ENCODE results near the gene SNCB. TPM values are rescaled to one million over a fixed set of nuclear protein-coding genes. Genes with fewer than 3 reads are reported as not detected.

The SNCB gene
- total and polyA plus RNA-seq, 2 donors (not counting 1 experiment from before 2014, with no cell fraction given): 0.17 to 0.22 TPM

DNA sequence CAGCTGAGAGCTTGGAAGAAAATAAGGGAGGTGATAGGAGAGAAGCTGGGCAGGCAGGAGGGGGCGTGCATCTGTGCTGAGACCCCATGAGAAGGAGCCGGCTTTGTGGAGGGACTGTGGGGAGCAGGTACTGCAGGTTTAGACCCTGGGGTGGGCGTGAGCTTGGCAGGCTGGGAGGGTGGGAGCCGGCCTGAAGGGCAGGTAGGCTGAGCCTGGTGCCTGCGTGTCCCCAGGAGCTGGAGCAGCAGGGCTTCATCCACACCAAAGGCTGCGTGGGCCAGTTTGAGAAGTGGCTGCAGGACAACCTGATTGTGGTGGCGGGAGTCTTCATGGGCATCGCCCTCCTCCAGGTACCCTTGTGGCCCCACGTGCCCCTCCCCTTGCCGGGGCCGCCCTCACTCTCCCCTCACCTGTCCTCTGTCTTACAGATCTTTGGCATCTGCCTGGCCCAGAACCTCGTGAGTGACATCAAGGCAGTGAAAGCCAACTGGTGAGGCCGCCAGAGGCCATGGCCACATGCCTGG lies 26.2 kb upstream of the SNCB start:
- Histone ChIP-seq H3K27ac (ENCODE audit: insufficient read depth, low read length) (no peak overlapping the region), H3K79me2 (ENCODE audit: control insufficient read depth, insufficient read depth, low read length) (no peaks in the 10 kb centered on the region), H4K20me1 (ENCODE audit: control insufficient read depth, extremely low read depth, insufficient read depth, low read length) (no peaks in the 10 kb centered on the region), H3K4me1 (ENCODE audit: control insufficient read depth, extremely low read depth, insufficient read depth, low read length) (peaks cover 6% of the 10 kb centered on the region), H3K4me2 (ENCODE audit: extremely low read depth, insufficient read depth, low read length) (no peak overlapping the region), H3K9ac (ENCODE audit: insufficient read depth, low read length) (no peak overlapping the region), H3K36me3 (ENCODE audit: control insufficient read depth, insufficient read depth, low read length) (peaks cover 4% of the 10 kb centered on the region), H3K27me3 (ENCODE audit: control insufficient read depth, insufficient read depth, low read length) (no peaks in the 10 kb centered on the region), H3K4me3 (replicated peaks in 1 of 4; ENCODE audit: control extremely low read depth in 1 of 4, insufficient read depth in 1 of 4, low read depth in 3 of 4, low read length in 4 of 4) (no peak overlapping the region), H2AFZ (ENCODE audit: low read length) (no peak overlapping the region), H3K9me3 (ENCODE audit: control insufficient read depth, insufficient read depth, low read depth, low read length) (no peaks in the 10 kb centered on the region)
- no peak for TF ChIP-seq EZH2 (IDR thresholded peaks at IDR 0.05; ENCODE audit: low read length, missing control alignments)
- TF ChIP-seq, protein P1, sequence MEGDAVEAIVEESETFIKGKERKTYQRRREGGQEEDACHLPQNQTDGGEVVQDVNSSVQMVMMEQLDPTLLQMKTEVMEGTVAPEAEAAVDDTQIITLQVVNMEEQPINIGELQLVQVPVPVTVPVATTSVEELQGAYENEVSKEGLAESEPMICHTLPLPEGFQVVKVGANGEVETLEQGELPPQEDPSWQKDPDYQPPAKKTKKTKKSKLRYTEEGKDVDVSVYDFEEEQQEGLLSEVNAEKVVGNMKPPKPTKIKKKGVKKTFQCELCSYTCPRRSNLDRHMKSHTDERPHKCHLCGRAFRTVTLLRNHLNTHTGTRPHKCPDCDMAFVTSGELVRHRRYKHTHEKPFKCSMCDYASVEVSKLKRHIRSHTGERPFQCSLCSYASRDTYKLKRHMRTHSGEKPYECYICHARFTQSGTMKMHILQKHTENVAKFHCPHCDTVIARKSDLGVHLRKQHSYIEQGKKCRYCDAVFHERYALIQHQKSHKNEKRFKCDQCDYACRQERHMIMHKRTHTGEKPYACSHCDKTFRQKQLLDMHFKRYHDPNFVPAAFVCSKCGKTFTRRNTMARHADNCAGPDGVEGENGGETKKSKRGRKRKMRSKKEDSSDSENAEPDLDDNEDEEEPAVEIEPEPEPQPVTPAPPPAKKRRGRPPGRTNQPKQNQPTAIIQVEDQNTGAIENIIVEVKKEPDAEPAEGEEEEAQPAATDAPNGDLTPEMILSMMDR (conservative IDR thresholded peaks at IDR 0.05 in 1 of 2, IDR thresholded peaks at IDR 0.05 in 1 of 2; ENCODE audit: low read depth in 1 of 2, low read length in 2 of 2): no peak
- no peak for DNase-seq (ENCODE audit: low read depth in 2 of 2)

DNA sequence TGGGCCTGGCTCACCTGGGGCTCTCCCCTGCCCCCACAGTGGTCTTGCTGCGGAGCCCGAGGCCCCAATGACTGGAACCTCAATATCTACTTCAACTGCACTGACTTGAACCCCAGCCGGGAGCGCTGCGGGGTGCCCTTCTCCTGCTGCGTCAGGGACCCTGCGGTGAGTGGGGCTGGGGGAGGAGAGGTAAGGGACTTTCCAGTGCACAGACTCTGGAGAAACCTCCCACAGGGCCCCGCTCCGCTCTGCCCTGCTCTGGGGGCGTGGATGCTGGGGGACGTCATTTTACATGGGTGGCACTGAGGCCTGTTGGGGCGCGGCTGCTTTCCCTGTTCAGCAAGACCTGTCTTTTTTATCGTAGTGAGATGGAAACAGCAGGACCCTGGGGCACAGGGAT lies 24.5 kb upstream of the SNCB start:
- DNase-seq (ENCODE audit: low read depth in 2 of 2): no peak
- peaks cover 6% of the 10 kb centered on the region for H3K4me1 ChIP-seq (ENCODE audit: control insufficient read depth, extremely low read depth, insufficient read depth, low read length)

DNA sequence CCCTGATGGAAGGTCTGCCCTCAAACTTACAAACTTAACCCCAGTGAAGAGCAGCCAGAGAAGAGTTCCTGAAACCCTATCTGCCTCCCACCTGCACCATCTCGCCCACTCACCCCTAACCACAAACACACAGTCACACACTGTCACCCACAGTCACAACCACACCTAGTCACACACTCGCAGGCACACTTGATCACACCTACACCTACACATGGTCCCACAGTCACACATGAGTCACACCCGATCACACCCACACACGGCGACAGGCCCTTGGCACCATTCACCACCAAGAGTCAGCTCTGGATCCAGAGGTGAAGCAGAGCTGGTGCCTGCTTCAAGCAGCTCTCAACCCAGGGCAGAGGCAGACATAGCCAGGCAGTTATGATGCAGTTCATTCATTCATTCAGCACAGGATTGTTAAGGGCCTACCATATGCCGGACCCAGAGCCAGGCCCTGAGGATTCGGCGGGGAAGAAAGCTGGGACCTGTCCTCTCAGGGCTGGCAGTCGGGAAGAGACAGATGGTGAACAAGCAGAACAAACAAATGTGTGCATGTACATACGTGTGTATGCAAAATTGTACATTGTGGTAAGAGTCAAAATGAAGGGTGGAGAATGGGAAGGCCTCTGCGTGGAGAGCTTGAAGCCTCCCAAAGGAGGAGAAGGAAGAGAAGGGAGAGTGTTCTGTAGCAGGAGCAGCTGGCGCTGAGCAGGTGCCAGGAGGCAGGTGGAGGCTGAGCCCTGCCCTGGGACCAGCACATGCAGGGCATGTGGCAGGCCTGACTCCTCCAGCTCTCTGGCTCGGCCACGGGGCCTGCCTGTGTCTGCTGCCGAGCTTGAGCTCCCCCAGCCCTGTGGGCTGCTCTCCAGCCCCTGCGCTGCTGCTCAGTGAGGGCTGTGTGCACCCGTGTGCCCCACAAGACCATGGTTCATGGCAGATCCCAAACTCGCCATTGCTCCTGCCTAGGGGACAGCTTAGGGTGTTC lies 23.4 kb upstream of the SNCB start:
- H3K79me2 ChIP-seq (ENCODE audit: control insufficient read depth, insufficient read depth, low read length): peaks cover 5% of the 10 kb centered on the region
- no peak for TF ChIP-seq EZH2 (IDR thresholded peaks at IDR 0.05; ENCODE audit: low read length, missing control alignments)
- TF ChIP-seq, protein P1 (conservative IDR thresholded peaks at IDR 0.05 in 1 of 2, IDR thresholded peaks at IDR 0.05 in 1 of 2; ENCODE audit: low read depth in 1 of 2, low read length in 2 of 2): no peak
- H3K4me3 ChIP-seq (replicated peaks in 1 of 4; ENCODE audit: control extremely low read depth in 1 of 4, insufficient read depth in 1 of 4, low read depth in 3 of 4, low read length in 4 of 4): no peak overlapping the region
- no peak overlapping the region for H3K4me2 ChIP-seq (ENCODE audit: extremely low read depth, insufficient read depth, low read length)
- H3K4me1 ChIP-seq (ENCODE audit: control insufficient read depth, extremely low read depth, insufficient read depth, low read length): peaks cover 5% of the 10 kb centered on the region
- no peak overlapping the region for H3K9ac ChIP-seq (ENCODE audit: insufficient read depth, low read length)
- no peak overlapping the region for H2AFZ ChIP-seq (ENCODE audit: low read length)
- H3K9me3 ChIP-seq (ENCODE audit: control insufficient read depth, insufficient read depth, low read depth, low read length): no peaks in the 10 kb centered on the region
- no peaks in the 10 kb centered on the region for H4K20me1 ChIP-seq (ENCODE audit: control insufficient read depth, extremely low read depth, insufficient read depth, low read length)
- H3K27ac ChIP-seq (ENCODE audit: insufficient read depth, low read length): no peak overlapping the region
- peak in 1 of 2 donors; percentile 30 for DNase-seq (ENCODE audit: low read depth in 2 of 2)
- H3K27me3 ChIP-seq (ENCODE audit: control insufficient read depth, insufficient read depth, low read length): no peaks in the 10 kb centered on the region
- H3K36me3 ChIP-seq (ENCODE audit: control insufficient read depth, insufficient read depth, low read length): peaks cover 4% of the 10 kb centered on the region

More for the DNA sequence above, 24.5 kb upstream of the SNCB start:
- H3K79me2 ChIP-seq (ENCODE audit: control insufficient read depth, insufficient read depth, low read length): peaks cover 2% of the 10 kb centered on the region
- H3K27me3 ChIP-seq (ENCODE audit: control insufficient read depth, insufficient read depth, low read length): no peaks in the 10 kb centered on the region
- H3K9me3 ChIP-seq (ENCODE audit: control insufficient read depth, insufficient read depth, low read depth, low read length): no peaks in the 10 kb centered on the region
- H3K27ac ChIP-seq (ENCODE audit: insufficient read depth, low read length): no peak overlapping the region
- H3K4me3 ChIP-seq (replicated peaks in 1 of 4; ENCODE audit: control extremely low read depth in 1 of 4, insufficient read depth in 1 of 4, low read depth in 3 of 4, low read length in 4 of 4): no peak overlapping the region
- no peaks in the 10 kb centered on the region for H4K20me1 ChIP-seq (ENCODE audit: control insufficient read depth, extremely low read depth, insufficient read depth, low read length)
- peaks cover 4% of the 10 kb centered on the region for H3K36me3 ChIP-seq (ENCODE audit: control insufficient read depth, insufficient read depth, low read length)
- H3K9ac ChIP-seq (ENCODE audit: insufficient read depth, low read length): no peak overlapping the region
- H3K4me2 ChIP-seq (ENCODE audit: extremely low read depth, insufficient read depth, low read length): no peak overlapping the region
- no peak overlapping the region for H2AFZ ChIP-seq (ENCODE audit: low read length)
- TF ChIP-seq, protein P1 (conservative IDR thresholded peaks at IDR 0.05 in 1 of 2, IDR thresholded peaks at IDR 0.05 in 1 of 2; ENCODE audit: low read depth in 1 of 2, low read length in 2 of 2): no peak
- TF ChIP-seq EZH2 (IDR thresholded peaks at IDR 0.05; ENCODE audit: low read length, missing control alignments): no peak
